Keratinocyte (primary cell): ENCODE results near the gene IFRD2.
"Not testable (repeated sequence)": the region's sequence is repeated elsewhere in the genome, so short reads cannot be mapped to it uniquely, and the experiment has no call there.

ENCODE experiments used
- CTCF ChIP-seq, 3 experiments: IDR thresholded peaks in 1 of 3; conservative IDR thresholded peaks in 1 of 3; optimal IDR thresholded peaks in 1 of 3; 2 replicates in 2 of 3; 3 replicates in 1 of 3; pipeline versions ENCODE3 to v1.5.1; 2011; ENCODE audit warnings: low read length in 3 of 3, mild to moderate bottlenecking in 3 of 3, moderate library complexity in 2 of 3, control low read depth in 1 of 3, inconsistent platforms in 1 of 3; ENCODE audit not compliant: insufficient read depth in 2 of 3; ENCODE audit errors: extremely low read depth in 1 of 3
- EZH2 ChIP-seq: IDR thresholded peaks from one replicate; pipeline ENCODE4 v1.6.1; 2012; ENCODE audit warnings: inconsistent platforms, mild to moderate bottlenecking, low read length, moderate library complexity

GRCh38 chr3:50312041-50312440 is 19.8 kb upstream of the IFRD2 start:
- not testable (repeated sequence) for TF ChIP-seq CTCF (optimal IDR thresholded peaks at IDR 0.05 in 1 of 3, IDR thresholded peaks at IDR 0.05 in 1 of 3, conservative IDR thresholded peaks at IDR 0.05 in 1 of 3; ENCODE audit: extremely low read depth in 1 of 3, insufficient read depth in 2 of 3, low read length in 3 of 3); EZH2
